ENCODE results near the gene FKBP2.

GRCh38 chr11:64206457-64207255 lies 34.2 kb upstream of the FKBP2 start, which contains the start of gene FERMT3:
- no peak for TF ChIP-seq CTCF (IDR thresholded peaks at IDR 0.05; ENCODE audit: low read depth, low read length, missing input control)
- TF ChIP-seq, protein P1, sequence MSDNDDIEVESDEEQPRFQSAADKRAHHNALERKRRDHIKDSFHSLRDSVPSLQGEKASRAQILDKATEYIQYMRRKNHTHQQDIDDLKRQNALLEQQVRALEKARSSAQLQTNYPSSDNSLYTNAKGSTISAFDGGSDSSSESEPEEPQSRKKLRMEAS (IDR thresholded peaks at IDR 0.05), result peak; percentile 14
- TF ChIP-seq RXRA (IDR thresholded peaks at IDR 0.05), result no peak
- TF ChIP-seq JUND (IDR thresholded peaks at IDR 0.05), result no peak
- no peak for TF ChIP-seq SP1 (IDR thresholded peaks at IDR 0.05)

All from liver (tissue), 3 donors.